ENCODE results near the gene ANXA11.

- TF ChIP-seq SP1 (IDR thresholded peaks at IDR 0.05; ENCODE audit: low read depth) (no peak), POLR2A (IDR thresholded peaks at IDR 0.05; ENCODE audit: borderline replicate concordance, extremely low read depth, insufficient read depth, insufficient read length) (no peak), TCF7L2 (IDR thresholded peaks at IDR 0.05; ENCODE audit: borderline replicate concordance, extremely low read depth, insufficient read depth, insufficient read length) (no peak), ZBTB33 (IDR thresholded peaks at IDR 0.05; ENCODE audit: extremely low read depth, insufficient replicate concordance, low read length) (no peak), CTCF (IDR thresholded peaks at IDR 0.05 in 2 of 3, conservative IDR thresholded peaks at IDR 0.05 in 1 of 3; ENCODE audit: borderline replicate concordance in 1 of 3, insufficient read depth in 1 of 3, low read depth in 2 of 3, low read length in 2 of 3) (no peak), RAD21 (IDR thresholded peaks at IDR 0.05; ENCODE audit: low read depth) (no peak)
- TF ChIP-seq, protein P1, sequence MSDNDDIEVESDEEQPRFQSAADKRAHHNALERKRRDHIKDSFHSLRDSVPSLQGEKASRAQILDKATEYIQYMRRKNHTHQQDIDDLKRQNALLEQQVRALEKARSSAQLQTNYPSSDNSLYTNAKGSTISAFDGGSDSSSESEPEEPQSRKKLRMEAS (IDR thresholded peaks at IDR 0.05) = no peak
Observed at GRCh38 chr10:80194373-80195045, 10.8 kb downstream of the ANXA11 start.

Data from HCT116 (cell line).